H1 (cell line): Measurements from ENCODE around the gene KCNH1.

Experiments used
- ATF2 ChIP-seq: IDR thresholded peaks from 2 replicates; pipeline ENCODE4 v1.6.1; 2012; ENCODE audit warnings: low read length, inconsistent platforms
- CTCF ChIP-seq, 3 experiments: IDR thresholded peaks; 1 replicate in 2 of 3; 2 replicates in 1 of 3; pipeline versions ENCODE4 v1.5.1 to v1.6.1; 2011; ENCODE audit warnings: low read length in 3 of 3, mild to moderate bottlenecking in 3 of 3, inconsistent platforms in 2 of 3, low read depth in 1 of 3, moderate library complexity in 1 of 3; ENCODE audit not compliant: insufficient read depth in 1 of 3; ENCODE audit errors: control extremely low read depth in 1 of 3
- EP300 ChIP-seq, 2 experiments: IDR thresholded peaks; 1 replicate in 1 of 2; 2 replicates in 1 of 2; pipeline ENCODE4 v1.6.1; 2011 to 2012; ENCODE audit warnings: low read depth in 2 of 2, low read length in 2 of 2, mild to moderate bottlenecking in 2 of 2, borderline replicate concordance in 1 of 2, inconsistent platforms in 1 of 2, moderate library complexity in 1 of 2
- EZH2 ChIP-seq: fragments of 200-600 bp; sonication (generic); IDR thresholded peaks from 2 replicates; pipeline ENCODE4 v1.7.1; 2012; ENCODE audit warnings: low read depth, mild to moderate bottlenecking, moderate library complexity, low read length, inconsistent platforms; ENCODE audit not compliant: severe bottlenecking
- GABPA ChIP-seq: IDR thresholded peaks from 2 replicates; pipeline ENCODE4 v1.6.1; 2011; ENCODE audit warnings: mild to moderate bottlenecking, low read length, moderate library complexity, borderline replicate concordance; ENCODE audit not compliant: insufficient read depth
- POLR2AphosphoS5 ChIP-seq: IDR thresholded peaks from 2 replicates; pipeline ENCODE4 v1.6.1; 2011; ENCODE audit warnings: low read depth, low read length
- RAD21 ChIP-seq, 2 experiments: IDR thresholded peaks in 1 of 2; conservative IDR thresholded peaks in 1 of 2; 2 replicates each; pipeline ENCODE4 v1.6.1; 2011; ENCODE audit warnings: low read depth in 2 of 2, low read length in 2 of 2, improper control_type of control experiment in 1 of 2, inconsistent platforms in 1 of 2, mild to moderate bottlenecking in 1 of 2, moderate library complexity in 1 of 2
- SIN3A ChIP-seq, 2 experiments: IDR thresholded peaks in 1 of 2; conservative IDR thresholded peaks in 1 of 2; 2 replicates each; pipeline ENCODE4 v1.6.1; 2011 to 2012; ENCODE audit warnings: low read length in 2 of 2, improper control_type of control experiment in 1 of 2, low read depth in 1 of 2, mild to moderate bottlenecking in 1 of 2
- SIRT6 ChIP-seq: IDR thresholded peaks from one replicate; pipeline ENCODE4 v1.7.1; 2012; ENCODE audit warnings: low read length, inconsistent platforms
- SP1 ChIP-seq: IDR thresholded peaks from 2 replicates; pipeline ENCODE4 v1.6.1; 2011; ENCODE audit warnings: low read depth, low read length
- TBP ChIP-seq: IDR thresholded peaks from 2 replicates; pipeline ENCODE4 v1.6.1; 2011; ENCODE audit warnings: low read depth, low read length, improper control_type of control experiment
- USF2 ChIP-seq: IDR thresholded peaks from 2 replicates; pipeline ENCODE4 v1.6.1; 2011; ENCODE audit warnings: low read length, improper control_type of control experiment

- no peak for TF ChIP-seq CTCF (IDR thresholded peaks at IDR 0.05; ENCODE audit: control extremely low read depth in 1 of 3, insufficient read depth in 1 of 3, low read depth in 1 of 3, low read length in 3 of 3)
- no peak for TF ChIP-seq EP300 (IDR thresholded peaks at IDR 0.05; ENCODE audit: borderline replicate concordance in 1 of 2, low read depth in 2 of 2, low read length in 2 of 2)
- no peak for TF ChIP-seq SIN3A (conservative IDR thresholded peaks at IDR 0.05 in 1 of 2, IDR thresholded peaks at IDR 0.05 in 1 of 2; ENCODE audit: low read depth in 1 of 2, low read length in 2 of 2)
- no peak for TF ChIP-seq SP1
- no peak for TF ChIP-seq SIRT6
- no peak for TF ChIP-seq USF2
- TF ChIP-seq ATF2 = no peak
- no peak for TF ChIP-seq TBP
- no peak for TF ChIP-seq RAD21 (IDR thresholded peaks at IDR 0.05 in 1 of 2, conservative IDR thresholded peaks at IDR 0.05 in 1 of 2; ENCODE audit: low read depth in 2 of 2, low read length in 2 of 2)
- no peak for TF ChIP-seq GABPA
- TF ChIP-seq POLR2AphosphoS5 = no peak
- TF ChIP-seq EZH2 = no peak
Measured at GRCh38 chr1:211118407-211119102, 15.4 kb downstream of the KCNH1 start.
